Stimulated activated CD4-positive, alpha-beta T cell treated with anti-CD3 and anti-CD28 coated beads, Interleukin-12 subunit alpha, Interleukin-12 subunit beta, amount 100 ng/mL, for 24 hours (primary cell): ENCODE data around the gene DDX54.

Source experiments
- DNase-seq, 2 experiments: peaks; one replicate each; pipeline ENCODE4 v3.0.0-alpha.2; 2020; ENCODE audit warnings: low read depth in 2 of 2

Gene DDX54

GRCh38 chr12:113162102-113163029 lies 22.9 kb downstream of the DDX54 start:
- DNase-seq = no peak

GRCh38 chr12:113161415-113162016 lies 23.8 kb downstream of the DDX54 start:
- no peak for DNase-seq

GRCh38 chr12:113159937-113160336 lies 25.3 kb downstream of the DDX54 start:
- DNase-seq = no peak

- no peak for DNase-seq
Measured at GRCh38 chr12:113158439-113159203, 26.7 kb downstream of the DDX54 start.

GRCh38 chr12:113157218-113157859 lies 27.9 kb downstream of the DDX54 start:
- no peak for DNase-seq

- DNase-seq = no peak
Measured at GRCh38 chr12:113155646-113156045, 29.6 kb downstream of the DDX54 start.

GRCh38 chr12:113155060-113155459 lies 30.2 kb downstream of the DDX54 start:
- no peak for DNase-seq

GRCh38 chr12:113154351-113154973 lies 30.8 kb downstream of the DDX54 start:
- no peak for DNase-seq

- DNase-seq = peak; percentile 29 to 46
Measured at GRCh38 chr12:113152835-113153814, 32.2 kb downstream of the DDX54 start.

- DNase-seq = no peak
Measured at GRCh38 chr12:113152196-113152834, 33.0 kb downstream of the DDX54 start.

GRCh38 chr12:113151655-113152054 lies 33.6 kb downstream of the DDX54 start:
- DNase-seq = no peak

- DNase-seq = no peak
Measured at GRCh38 chr12:113149361-113150150, 35.7 kb downstream of the DDX54 start, which contains the start of gene CFAP73. TSS of gene CFAP73 (plus strand) at chr12:113149724. CDS start at chr12:113149858, 134 bp downstream.

GRCh38 chr12:113146999-113147398 lies 38.3 kb downstream of the DDX54 start:
- no peak for DNase-seq

- no peak for DNase-seq
Measured at GRCh38 chr12:113145720-113146551, 39.3 kb downstream of the DDX54 start.

GRCh38 chr12:113144806-113145205 lies 40.5 kb downstream of the DDX54 start:
- no peak for DNase-seq

GRCh38 chr12:113143959-113144358 lies 41.3 kb downstream of the DDX54 start:
- DNase-seq = no peak

- DNase-seq = no peak
Measured at GRCh38 chr12:113142886-113143332, 42.4 kb downstream of the DDX54 start.
